ENCODE measurements around the gene TUBB2A.

DNA sequence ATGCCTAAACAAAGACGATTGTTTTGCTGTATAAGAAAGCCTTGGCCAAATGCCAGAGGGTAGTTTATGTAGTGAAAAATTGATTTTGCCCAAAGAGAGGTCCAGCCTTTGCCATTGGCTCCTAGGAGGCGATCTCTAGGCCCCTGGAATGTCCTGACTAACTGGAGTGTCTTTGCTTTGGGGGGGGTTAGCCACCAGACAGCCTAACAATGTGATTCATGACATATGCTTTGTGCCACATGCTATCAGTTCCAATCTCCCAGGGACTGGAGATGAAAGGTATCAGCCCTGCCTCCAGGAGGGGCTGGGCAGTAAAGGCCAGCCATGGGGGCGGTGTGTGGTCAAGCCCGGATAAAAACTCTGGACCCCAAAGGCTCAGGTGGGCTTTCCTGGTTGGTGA lies 32.7 kb upstream of the TUBB2A start:
- TF ChIP-seq, protein P1, sequence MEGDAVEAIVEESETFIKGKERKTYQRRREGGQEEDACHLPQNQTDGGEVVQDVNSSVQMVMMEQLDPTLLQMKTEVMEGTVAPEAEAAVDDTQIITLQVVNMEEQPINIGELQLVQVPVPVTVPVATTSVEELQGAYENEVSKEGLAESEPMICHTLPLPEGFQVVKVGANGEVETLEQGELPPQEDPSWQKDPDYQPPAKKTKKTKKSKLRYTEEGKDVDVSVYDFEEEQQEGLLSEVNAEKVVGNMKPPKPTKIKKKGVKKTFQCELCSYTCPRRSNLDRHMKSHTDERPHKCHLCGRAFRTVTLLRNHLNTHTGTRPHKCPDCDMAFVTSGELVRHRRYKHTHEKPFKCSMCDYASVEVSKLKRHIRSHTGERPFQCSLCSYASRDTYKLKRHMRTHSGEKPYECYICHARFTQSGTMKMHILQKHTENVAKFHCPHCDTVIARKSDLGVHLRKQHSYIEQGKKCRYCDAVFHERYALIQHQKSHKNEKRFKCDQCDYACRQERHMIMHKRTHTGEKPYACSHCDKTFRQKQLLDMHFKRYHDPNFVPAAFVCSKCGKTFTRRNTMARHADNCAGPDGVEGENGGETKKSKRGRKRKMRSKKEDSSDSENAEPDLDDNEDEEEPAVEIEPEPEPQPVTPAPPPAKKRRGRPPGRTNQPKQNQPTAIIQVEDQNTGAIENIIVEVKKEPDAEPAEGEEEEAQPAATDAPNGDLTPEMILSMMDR (IDR thresholded peaks at IDR 0.05; ENCODE audit: low read depth, low read length): no peak
- TF ChIP-seq POLR2A (IDR thresholded peaks at IDR 0.05; ENCODE audit: extremely low read depth, insufficient read length) (no peak), MAX (IDR thresholded peaks at IDR 0.05; ENCODE audit: low read depth, low read length) (no peak)

All from NB4 (cell line).